ES-I3 (cell line): ENCODE measurements around the gene LRRTM4.
"Not testable (repeated sequence)": the region's sequence is repeated elsewhere in the genome, so short reads cannot be mapped to it uniquely, and the experiment has no call there.

ENCODE experiments used
- H3K36me3 ChIP-seq: 2 replicates; pipeline ENCODE4 v1.6.1; 2013; ENCODE audit warnings: mild to moderate bottlenecking, low read length, control low read depth, moderate library complexity; ENCODE audit not compliant: insufficient read depth
- H3K4me1 ChIP-seq: 2 replicates; pipeline ENCODE4 v1.6.1; 2013; ENCODE audit warnings: mild to moderate bottlenecking, control low read depth, low read length; ENCODE audit not compliant: insufficient read depth
- H3K9ac ChIP-seq: 2 replicates; pipeline ENCODE4 v1.6.1; 2013; ENCODE audit warnings: low read depth, mild to moderate bottlenecking, low read length, moderate library complexity
- H3K9me3 ChIP-seq: 2 replicates; pipeline ENCODE4 v1.6.1; 2013; ENCODE audit warnings: mild to moderate bottlenecking, low read length, moderate library complexity; ENCODE audit not compliant: control insufficient read depth, insufficient read depth

LRRTM4 gene

GRCh38 chr2:76813084-76813483 lies 709.1 kb downstream of the LRRTM4 start:
- no peaks in the 10 kb centered on the region for H3K36me3 ChIP-seq
- no peak overlapping the region for H3K9ac ChIP-seq
- no peaks in the 10 kb centered on the region for H3K9me3 ChIP-seq
- H3K4me1 ChIP-seq = peaks cover 6% of the 10 kb centered on the region; the same call in 1 of the 2 replicates

- Histone ChIP-seq H3K9me3 (no peaks in the 10 kb centered on the region), H3K36me3 (no peaks in the 10 kb centered on the region), H3K9ac (no peak overlapping the region), H3K4me1 (peaks cover 6% of the 10 kb centered on the region; the same call in 1 of the 2 replicates)
Measured at GRCh38 chr2:76812156-76812555, 710.0 kb downstream of the LRRTM4 start.

GRCh38 chr2:76809136-76809535 lies 713.0 kb downstream of the LRRTM4 start:
- Histone ChIP-seq H3K9ac (no peak overlapping the region), H3K9me3 (no peaks in the 10 kb centered on the region), H3K36me3 (no peaks in the 10 kb centered on the region), H3K4me1 (peaks cover 6% of the 10 kb centered on the region; the same call in 1 of the 2 replicates)

- Histone ChIP-seq H3K4me1 (peaks cover 6% of the 10 kb centered on the region; the same call in 1 of the 2 replicates), H3K9me3 (no peaks in the 10 kb centered on the region), H3K36me3 (no peaks in the 10 kb centered on the region), H3K9ac (no peak overlapping the region)
Measured at GRCh38 chr2:76808732-76809131, 713.4 kb downstream of the LRRTM4 start.

- no peaks in the 10 kb centered on the region for H3K4me1 ChIP-seq
- H3K9me3 ChIP-seq = no peaks in the 10 kb centered on the region
- H3K9ac ChIP-seq = no peak overlapping the region
- H3K36me3 ChIP-seq = no peaks in the 10 kb centered on the region
Measured at GRCh38 chr2:76793647-76794334, 728.4 kb downstream of the LRRTM4 start.

GRCh38 chr2:76781313-76781712 lies 740.9 kb downstream of the LRRTM4 start:
- H3K4me1 ChIP-seq, H3K36me3 ChIP-seq, H3K9me3 ChIP-seq: not testable (repeated sequence)
- H3K9ac ChIP-seq = peak overlapping the region; percentile 56; the same call in 1 of the 2 replicates

- Histone ChIP-seq H3K9ac (no peak overlapping the region), H3K9me3 (no peaks in the 10 kb centered on the region), H3K36me3 (no peaks in the 10 kb centered on the region), H3K4me1 (peaks cover 6% of the 10 kb centered on the region; the same call in 1 of the 2 replicates)
Measured at GRCh38 chr2:76763276-76763675, 758.9 kb downstream of the LRRTM4 start.

- H3K9me3 ChIP-seq = no peaks in the 10 kb centered on the region
Measured at GRCh38 chr2:76760367-76760704, 761.8 kb downstream of the LRRTM4 start.

GRCh38 chr2:76759634-76760366 lies 762.4 kb downstream of the LRRTM4 start:
- peaks cover 14% of the 10 kb centered on the region; the same call in 1 of the 2 replicates for H3K4me1 ChIP-seq
- no peaks in the 10 kb centered on the region for H3K36me3 ChIP-seq
- H3K9ac ChIP-seq = no peak overlapping the region
- no peaks in the 10 kb centered on the region for H3K9me3 ChIP-seq

More at GRCh38 chr2:76760367-76760704, 761.8 kb downstream of the LRRTM4 start:
- Histone ChIP-seq H3K36me3 (no peaks in the 10 kb centered on the region), H3K4me1 (peaks cover 14% of the 10 kb centered on the region; the same call in 1 of the 2 replicates), H3K9ac (no peak overlapping the region)

GRCh38 chr2:76752506-76752905 lies 769.7 kb downstream of the LRRTM4 start:
- Histone ChIP-seq H3K9me3 (no peaks in the 10 kb centered on the region), H3K36me3 (no peaks in the 10 kb centered on the region), H3K4me1 (0 out of 2 replicates have a peak, but pooled peaks cover 4% of the 10 kb centered on the region), H3K9ac (no peak overlapping the region)

- H3K36me3 ChIP-seq = no peaks in the 10 kb centered on the region
- H3K9me3 ChIP-seq = no peaks in the 10 kb centered on the region; the same call in 1 of the 2 replicates
- no peaks in the 10 kb centered on the region for H3K4me1 ChIP-seq
- H3K9ac ChIP-seq = no peak overlapping the region
Measured at GRCh38 chr2:76749858-76750257, 772.3 kb downstream of the LRRTM4 start.

- Histone ChIP-seq H3K9me3 (no peaks in the 10 kb centered on the region; the same call in 1 of the 2 replicates), H3K36me3 (no peaks in the 10 kb centered on the region), H3K9ac (no peak overlapping the region), H3K4me1 (no peaks in the 10 kb centered on the region)
Measured at GRCh38 chr2:76748581-76749296, 773.4 kb downstream of the LRRTM4 start.

- no peaks in the 10 kb centered on the region for H3K4me1 ChIP-seq
- no peaks in the 10 kb centered on the region; the same call in 1 of the 2 replicates for H3K9me3 ChIP-seq
Measured at GRCh38 chr2:76745605-76746004, 776.6 kb downstream of the LRRTM4 start.

GRCh38 chr2:76737607-76738006 lies 784.6 kb downstream of the LRRTM4 start:
- Histone ChIP-seq H3K9me3 (no peaks in the 10 kb centered on the region), H3K9ac (no peak overlapping the region), H3K4me1 (peaks cover 15% of the 10 kb centered on the region), H3K36me3 (no peaks in the 10 kb centered on the region; the same call in 1 of the 2 replicates)

More at GRCh38 chr2:76745605-76746004, 776.6 kb downstream of the LRRTM4 start:
- Histone ChIP-seq H3K9ac (no peak overlapping the region), H3K36me3 (no peaks in the 10 kb centered on the region)
